Endothelial cell of umbilical vein (primary cell): ENCODE measurements around the gene DENND1A.

Experiments
- POLR2AphosphoS5 ChIP-seq: IDR thresholded peaks from 2 replicates; pipeline ENCODE4 v1.6.1; 2012; ENCODE audit warnings: low read depth, mild to moderate bottlenecking, control low read depth, low read length, moderate library complexity; ENCODE audit not compliant: insufficient read depth
- TF ChIP-seq, protein P1 (sequence below), 2 donors: IDR thresholded peaks; 1 replicate in 1 of 2; 2 replicates in 1 of 2; pipeline ENCODE4 v1.5.1; 2011; ENCODE audit warnings: low read length in 2 of 2, mild to moderate bottlenecking in 2 of 2, moderate library complexity in 2 of 2, control low read depth in 1 of 2, inconsistent platforms in 1 of 2, low read depth in 1 of 2; ENCODE audit not compliant: insufficient read depth in 1 of 2; ENCODE audit errors: extremely low read depth in 1 of 2
- TF ChIP-seq, protein P2 (sequence below): IDR thresholded peaks from 2 replicates; pipeline ENCODE4 v1.6.1; 2011; ENCODE audit not compliant: insufficient read depth, insufficient read length

DNA sequence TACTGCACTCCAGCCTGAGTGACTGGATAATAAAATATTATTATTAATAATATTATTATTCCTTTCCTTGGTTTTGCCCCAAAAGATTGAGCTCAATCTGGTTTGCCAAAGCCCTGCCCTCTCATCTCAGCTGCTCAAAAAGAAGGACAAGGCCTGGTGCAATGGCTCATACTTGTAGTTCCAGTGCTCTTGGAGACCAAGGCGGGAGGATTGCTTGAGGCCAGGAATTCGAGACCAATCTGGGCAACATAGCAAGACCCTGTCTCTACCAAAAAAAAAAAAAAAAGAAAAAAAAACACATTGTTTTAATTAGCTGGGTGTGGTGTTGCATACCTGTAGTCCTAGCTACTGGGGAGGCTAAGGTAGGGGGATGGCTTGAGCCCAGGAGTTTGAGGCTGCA lies 13.7 kb upstream of the DENND1A start:
- TF ChIP-seq, protein P1, sequence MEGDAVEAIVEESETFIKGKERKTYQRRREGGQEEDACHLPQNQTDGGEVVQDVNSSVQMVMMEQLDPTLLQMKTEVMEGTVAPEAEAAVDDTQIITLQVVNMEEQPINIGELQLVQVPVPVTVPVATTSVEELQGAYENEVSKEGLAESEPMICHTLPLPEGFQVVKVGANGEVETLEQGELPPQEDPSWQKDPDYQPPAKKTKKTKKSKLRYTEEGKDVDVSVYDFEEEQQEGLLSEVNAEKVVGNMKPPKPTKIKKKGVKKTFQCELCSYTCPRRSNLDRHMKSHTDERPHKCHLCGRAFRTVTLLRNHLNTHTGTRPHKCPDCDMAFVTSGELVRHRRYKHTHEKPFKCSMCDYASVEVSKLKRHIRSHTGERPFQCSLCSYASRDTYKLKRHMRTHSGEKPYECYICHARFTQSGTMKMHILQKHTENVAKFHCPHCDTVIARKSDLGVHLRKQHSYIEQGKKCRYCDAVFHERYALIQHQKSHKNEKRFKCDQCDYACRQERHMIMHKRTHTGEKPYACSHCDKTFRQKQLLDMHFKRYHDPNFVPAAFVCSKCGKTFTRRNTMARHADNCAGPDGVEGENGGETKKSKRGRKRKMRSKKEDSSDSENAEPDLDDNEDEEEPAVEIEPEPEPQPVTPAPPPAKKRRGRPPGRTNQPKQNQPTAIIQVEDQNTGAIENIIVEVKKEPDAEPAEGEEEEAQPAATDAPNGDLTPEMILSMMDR (IDR thresholded peaks at IDR 0.05; ENCODE audit: extremely low read depth in 1 of 2, insufficient read depth in 1 of 2, low read depth in 1 of 2, low read length in 2 of 2): no peak
- TF ChIP-seq, protein P2, sequence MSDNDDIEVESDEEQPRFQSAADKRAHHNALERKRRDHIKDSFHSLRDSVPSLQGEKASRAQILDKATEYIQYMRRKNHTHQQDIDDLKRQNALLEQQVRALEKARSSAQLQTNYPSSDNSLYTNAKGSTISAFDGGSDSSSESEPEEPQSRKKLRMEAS: no peak
- TF ChIP-seq POLR2AphosphoS5: no peak
